Activated effector memory CD4-positive, alpha-beta T cell treated with anti-CD3 and anti-CD28 coated beads, Interleukin-2, amount 50 U/mL, for 16 hours (primary cell): ENCODE results near the gene HOXB7.

Source experiments
- DNase-seq: peaks from one replicate; pipeline ENCODE4 v3.0.0-alpha.2; 2020

HOXB7 gene

DNA sequence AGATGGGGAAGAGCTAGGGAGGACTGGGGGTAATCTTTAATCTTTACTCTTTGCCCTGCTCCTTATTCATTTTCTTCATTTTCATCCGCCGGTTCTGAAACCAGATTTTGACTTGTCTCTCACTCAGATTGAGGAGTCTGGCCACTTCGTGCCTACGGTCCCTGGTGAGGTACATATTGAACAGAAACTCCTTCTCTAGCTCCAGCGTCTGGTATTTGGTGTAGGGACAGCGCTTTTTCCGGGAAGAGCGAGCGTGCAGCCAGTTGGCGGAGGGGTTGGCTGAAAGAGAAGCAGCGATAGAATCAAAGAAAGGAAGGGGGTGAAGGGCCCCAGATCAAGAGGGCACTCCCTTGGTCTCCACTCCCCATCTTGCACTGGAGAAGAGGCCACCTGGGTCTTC is 12.0 kb upstream of the HOXB7 start:
- no peak for DNase-seq

DNA sequence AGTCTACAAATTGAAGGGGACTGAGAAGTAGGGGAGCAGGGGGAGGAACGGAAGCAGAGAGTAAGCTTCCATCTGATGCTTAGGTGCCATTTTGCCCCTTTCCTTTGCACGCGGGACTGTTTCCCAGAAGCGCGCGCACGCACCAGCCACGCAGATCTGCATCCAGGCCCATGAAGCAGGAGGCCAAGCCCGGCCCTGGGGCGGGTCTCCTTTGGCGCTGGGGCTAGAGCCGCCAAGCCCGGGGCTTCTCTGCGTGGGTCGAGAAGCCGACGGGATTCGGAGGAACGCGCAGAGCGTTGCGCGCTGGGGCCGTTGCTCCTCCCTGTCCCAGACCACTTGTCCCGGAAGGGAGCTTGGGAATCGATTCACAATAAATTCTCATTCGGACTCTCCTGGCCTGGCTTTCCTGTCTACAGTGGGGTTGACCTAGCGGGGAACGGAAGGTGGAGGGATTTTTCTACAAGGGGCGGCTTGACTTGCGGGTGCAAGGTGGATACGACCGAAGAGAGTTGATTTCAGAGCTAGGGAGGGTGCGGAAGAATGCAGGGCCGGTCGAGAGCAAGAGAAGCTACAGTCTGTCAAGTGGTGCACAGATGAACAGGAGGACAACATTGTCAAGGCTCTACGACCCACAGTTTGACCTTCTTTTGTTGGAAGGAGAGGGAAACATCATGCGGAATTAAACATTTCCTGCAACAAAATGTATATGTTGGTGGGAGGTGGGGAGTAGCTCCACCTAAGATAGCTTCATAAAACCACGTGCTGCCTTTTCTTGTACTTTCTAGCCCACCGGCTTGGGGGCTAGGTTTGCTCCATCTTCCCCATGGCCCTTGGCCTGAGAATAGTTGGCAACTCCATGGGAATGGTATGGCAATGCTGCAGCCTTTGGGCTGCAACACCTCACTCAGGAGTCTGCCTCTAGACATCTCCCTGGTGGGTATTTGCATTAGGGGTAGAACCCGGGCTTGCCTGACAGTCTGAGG is 10.9 kb upstream of the HOXB7 start:
- DNase-seq: no peak

DNA sequence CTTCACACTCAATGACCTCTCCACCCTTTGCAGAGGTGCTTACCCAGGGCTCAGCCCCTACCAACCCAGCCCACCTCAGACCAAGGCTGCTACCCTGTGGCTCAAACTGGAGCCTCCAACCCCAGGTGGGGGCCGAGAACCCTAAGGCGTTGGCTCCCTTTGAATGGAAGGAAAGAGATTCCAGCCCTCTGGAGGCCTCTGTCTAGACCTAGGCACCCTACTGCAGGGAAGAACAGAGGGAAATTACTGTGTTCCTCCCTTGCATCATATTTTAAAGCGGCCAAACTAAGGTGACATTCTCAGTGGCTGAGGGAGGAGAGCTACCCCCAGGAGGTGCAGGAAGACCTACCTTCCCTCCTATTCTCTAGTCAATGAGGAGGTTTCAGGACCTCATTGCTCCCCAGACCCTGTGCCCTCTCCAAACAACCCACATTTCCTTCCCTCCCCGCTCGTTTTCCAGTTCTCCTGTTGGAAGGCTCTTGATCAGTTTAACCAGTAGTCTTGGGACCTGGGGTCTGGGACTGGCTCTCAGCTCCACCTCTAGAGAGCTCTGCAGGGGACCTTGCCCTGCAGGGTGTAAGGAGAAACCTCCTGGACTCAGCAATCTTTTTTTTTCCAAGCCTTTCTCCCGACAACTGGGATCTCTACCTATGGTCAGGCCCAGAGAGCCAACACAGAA is 9.8 kb upstream of the HOXB7 start:
- DNase-seq: no peak

DNA sequence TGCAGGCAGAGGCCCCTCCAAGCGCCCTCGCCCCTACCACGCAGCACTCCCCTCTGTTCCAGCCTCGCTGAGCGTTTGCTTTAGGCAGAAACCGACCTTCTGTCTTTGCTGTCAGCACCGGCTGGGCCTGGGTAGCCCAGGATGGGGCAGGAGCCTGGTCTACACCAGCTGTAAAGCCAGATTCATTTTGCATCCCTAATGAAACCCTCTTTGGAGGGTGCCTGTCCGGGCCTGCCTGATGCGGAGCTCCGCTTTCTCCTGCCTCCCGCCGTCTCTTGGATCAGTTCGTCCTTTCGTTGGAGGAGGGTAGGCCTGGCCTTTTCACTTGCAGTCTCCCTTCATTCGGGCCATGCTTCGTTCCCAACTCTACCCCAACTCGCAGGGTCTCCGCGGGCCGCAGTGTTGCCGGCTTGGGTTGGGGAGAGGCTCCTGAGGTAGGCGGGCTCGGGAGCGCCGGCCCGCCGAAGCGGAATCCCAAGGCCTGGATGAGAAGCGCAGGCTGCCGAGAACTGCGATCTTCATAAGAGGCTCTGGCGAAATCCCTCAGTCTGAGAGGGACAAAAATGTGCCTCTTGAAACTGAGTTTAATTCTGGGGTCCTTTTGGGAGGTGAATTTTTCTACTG is 9.1 kb upstream of the HOXB7 start:
- DNase-seq: no peak

DNA sequence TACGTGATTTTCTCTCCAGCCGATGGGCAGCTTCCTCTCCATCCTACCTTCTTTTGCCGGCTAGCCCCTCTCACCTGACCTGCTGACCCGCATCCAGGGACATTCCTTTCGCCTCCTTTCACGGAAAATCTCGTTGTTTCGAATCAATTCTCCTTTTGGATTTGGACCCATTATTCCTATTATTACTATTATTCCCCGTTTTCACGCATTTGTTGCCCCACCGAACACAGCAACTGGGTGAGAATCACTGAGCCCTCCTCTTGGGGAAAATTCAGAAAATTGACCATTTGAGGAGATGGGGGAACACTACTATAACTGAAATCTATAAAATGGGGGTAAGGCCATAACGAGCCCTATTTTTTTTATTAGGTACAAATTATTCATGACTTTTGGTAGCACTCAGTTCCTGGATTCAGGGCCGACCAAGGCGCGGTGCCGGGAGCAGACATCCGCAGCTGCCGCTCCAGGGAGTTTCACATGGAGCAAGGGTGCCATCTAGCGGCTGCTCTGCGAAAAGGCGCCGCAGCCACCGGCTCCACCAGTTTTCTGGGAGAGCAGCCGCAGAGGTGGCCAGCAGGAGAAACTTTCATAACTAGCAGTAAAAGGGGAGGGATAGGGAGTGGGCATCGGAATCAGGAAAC is 7.6 kb upstream of the HOXB7 start:
- DNase-seq: peak; percentile 94

DNA sequence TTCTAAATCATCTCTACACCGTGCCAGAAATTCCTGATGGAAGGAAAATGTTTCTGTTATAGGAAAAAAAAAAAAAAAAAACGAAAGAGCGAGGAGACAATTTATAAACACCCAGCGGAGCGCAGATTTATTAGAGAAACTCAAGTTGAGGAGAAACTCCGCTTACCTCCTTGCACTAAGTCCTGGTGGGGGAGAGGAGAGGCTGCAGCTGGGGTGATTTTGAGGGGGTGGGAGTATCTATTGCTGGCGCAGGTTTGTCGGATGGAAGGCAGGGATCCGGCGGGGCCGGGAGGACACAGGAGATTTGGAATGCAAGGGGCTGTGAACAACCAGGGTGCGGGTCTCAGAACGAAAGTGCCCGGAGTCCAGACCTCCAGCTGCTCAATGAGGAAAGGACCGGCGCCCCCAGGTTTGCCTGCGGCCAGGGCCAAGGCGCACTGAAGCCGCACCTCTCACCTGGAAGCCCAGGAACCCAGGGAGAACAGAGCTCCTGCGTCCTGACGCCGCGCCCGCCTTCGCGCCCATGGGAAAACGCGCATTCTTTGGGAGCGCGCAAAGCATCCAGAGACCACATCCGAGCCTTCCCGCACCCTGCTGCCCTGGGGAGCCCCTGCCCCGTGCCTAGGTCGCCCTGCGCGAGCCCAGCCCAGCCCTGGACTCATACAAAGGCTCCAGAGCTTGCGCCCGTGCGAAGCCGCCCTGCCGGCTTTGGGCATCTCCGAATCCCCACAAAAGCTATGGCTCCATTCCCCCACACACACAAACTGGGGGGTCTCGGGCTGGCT is 6.8 kb upstream of the HOXB7 start:
- no peak for DNase-seq

DNA sequence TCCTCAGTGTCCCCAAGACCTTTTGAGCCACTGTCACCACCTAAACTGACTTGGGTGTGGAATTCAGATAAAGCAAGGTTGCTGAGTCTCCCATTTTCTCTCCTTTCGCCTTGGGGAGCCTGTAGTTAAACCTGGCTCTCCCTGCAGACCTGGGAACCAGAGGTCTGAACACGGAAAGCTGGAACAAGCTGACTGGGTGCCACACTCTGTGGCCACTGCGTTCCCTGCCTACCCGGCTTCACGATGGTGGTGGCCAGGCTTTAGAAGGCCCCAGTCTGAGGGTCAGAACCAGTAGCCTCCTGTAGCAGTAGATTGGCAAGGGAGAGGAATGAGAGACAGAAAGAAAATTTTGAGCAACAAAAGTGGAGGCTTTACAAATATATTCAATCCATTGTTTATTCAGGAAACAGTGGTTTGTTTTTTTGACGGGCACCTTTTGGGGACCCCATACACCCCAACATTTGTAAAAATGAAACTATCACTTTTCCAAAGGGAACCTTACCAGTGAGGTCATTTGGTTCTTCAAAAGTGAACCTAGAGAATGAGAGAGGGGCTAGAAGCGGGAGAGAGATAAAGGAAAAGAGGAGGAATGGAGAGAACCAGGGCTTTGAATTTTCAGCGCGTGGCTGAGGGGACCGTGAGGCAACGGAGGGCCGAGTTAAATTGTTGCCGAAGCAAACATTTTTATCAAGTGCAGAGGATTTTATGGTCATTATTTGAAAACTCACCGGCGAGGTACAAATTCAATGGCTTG is 6.1 kb upstream of the HOXB7 start:
- DNase-seq: no peak

DNA sequence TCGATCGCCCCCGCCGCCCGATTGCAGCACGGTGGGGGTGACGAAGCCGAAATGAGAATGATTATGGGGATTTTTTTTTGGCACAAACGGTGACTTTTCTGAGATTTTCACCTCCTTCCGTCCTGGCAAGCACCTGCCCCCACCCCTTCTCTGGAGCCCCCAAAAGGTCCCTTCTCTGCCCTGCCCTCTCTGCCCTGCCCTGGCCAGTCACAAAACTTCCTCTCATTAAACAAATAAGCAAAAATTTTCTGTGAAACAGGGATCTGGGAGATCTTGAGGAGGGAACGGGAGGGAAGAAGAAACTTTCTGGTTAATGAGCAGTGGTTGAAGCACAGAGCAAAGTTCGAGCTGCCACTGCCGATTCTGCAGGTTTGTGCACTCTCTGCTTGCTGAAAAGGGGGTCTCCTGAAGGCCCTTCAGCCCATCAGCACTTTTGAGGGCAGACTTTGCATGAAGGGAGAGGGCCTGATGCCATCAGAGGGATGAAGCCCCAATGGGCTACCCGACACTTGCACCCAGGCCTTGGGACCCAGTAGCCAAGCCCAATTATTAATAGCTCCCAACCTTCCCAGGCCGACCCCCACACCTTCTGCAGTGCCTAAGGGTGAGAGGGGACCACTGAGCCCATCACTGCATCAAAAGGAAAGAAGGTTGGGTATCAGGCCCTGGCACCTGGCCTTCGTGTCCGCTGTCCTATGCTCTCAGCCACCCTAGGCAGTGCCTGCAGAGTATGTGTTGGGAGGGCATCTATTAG is 5.3 kb upstream of the HOXB7 start:
- DNase-seq: no peak

DNA sequence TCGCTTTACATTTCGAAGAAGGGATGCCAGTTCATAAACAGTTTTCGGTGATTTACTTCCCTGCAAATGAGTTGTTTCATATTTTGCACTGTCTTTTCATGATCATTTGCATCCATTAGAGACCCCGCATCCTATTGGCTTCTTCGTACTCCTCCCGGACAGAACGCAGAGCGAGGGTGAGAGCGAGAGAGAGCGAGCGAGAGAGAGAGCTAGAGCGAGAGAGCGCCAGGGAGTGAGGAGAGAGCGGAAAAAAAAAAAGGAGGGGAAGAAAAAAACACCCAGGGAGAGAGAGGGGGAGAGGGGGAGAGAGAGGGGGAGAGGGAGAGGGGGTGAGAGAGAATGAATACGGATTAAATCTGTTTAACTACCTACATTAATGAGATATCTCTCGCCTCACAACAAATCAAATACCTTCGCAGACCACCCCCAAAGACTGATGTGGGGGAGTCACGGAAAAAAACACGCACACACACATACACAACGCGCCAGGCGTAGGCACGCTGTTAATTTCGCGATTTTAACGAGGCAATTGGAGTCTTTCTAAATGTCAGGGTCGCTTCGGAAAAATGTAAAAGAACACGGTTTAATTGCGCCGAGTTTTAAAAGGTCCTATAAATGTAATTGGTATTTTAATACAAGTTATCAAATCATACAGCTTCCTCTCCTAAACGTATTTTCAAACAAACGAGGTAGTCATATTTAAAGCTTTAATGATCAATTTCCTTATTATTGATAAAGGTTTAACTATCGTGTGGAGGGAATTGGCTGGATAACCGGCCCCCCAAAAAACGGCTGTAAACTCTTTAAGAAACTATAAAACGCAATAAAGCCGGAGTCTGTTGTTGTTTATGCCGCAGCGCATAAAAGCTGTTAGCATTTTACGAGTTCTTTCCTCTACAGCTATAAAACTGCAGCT is 4.5 kb upstream of the HOXB7 start, which contains the start of gene HOXB8:
Gene HOXB8, minus strand, starts transcription at position 246 of the 916 bp plus-strand sequence. CDS start 588 bp downstream, outside the sequence.
- no peak for DNase-seq

DNA sequence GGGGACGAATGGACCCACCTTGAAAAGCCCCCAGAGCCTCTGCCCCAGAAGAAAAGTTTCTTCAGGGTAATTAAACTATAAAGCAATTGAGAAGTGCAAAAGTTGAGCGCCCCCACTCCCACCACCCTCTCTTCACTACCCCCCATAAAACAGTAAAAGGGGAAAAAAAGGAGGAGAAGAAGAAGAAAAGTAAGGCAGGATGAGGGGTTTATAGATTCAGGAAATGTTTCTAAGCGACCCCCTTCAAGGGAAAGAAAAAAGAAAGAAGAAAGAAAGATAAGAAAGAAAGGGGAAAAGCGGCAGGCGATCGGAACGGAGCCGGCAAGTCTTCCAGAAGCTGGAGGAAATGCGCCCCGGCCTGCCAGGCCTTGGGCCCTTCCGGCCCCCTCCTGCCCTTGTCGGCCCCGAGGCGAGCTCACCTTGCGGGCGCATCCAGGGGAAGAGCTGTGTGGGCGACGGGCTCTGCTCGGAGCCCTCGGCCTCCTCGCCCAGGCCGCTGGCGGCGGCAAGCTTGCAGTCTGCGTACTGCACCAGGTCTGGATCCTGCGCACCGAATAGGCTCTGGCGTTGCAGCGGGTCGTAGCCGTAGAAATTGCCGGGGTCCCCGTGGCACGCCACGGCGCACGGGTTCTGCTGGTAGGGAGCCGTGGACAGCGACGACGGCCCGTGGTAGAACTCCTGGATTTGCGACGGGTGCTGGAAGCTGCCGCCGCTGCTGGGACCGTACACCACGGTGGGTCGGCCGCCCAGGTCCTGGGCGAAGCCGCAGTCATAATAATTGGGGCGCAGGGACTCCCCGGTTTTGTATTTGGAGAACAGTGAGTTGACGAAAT is 3.3 kb upstream of the HOXB7 start:
- peak; percentile 73 for DNase-seq

DNA sequence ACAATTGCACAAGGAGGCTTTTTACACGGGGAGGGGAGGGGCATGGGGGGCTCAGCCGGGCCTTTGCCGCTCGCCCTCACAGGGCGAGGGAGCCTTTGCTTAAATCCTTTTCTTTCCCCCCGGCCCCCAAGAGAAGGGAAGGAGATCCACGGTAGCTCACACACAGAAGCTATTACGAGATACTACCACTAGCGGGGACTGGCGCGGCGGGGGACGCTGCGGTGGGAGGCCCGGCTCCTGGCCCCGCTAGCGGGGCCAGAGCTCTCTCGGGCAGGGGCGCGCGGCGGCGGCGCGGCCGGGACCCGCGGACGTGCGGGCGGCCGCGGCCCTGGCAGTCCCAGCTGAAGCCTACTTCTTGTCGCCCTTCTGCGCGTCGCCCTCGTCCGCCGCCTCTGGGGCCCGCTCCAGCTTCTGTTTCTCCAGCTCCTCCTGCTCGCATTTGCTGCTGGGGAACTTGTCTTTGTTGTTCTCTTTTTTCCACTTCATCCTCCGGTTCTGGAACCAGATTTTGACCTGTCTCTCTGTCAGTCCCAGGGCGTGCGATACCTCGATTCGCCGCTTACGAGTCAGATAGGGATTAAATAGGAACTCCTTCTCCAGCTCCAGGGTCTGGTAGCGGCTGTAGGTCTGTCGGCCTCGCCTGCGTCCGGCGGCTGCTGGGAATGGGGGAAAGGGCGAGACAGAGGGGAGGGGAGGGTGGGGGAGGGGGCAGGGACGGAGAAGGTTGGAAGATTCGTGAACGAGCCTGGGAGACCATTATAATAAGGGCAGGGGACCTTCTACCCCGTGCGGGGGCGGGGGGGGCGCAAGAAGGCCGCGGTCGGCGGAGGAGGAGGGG is 2.3 kb upstream of the HOXB7 start:
- DNase-seq: peak; percentile 82

DNA sequence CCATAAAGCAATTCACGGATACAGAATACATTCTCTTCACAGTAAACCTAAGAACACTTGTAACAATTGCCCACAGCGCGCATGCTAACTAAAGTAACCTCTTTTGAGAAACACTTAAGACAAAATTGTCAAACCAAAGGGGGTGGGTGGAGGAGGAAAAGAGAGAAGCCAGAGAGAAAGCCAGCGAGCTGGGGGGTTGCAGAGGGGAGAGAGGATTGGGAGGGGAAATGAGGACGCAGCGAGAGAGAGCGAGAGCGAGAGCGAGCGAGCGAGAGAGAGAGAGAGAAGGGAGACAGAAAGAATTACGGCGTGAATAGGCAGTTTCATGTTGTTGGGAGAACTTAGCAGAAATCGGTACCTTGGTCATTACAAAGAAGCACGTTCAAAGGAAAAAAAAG is 1.6 kb upstream of the HOXB7 start:
- no peak for DNase-seq

DNA sequence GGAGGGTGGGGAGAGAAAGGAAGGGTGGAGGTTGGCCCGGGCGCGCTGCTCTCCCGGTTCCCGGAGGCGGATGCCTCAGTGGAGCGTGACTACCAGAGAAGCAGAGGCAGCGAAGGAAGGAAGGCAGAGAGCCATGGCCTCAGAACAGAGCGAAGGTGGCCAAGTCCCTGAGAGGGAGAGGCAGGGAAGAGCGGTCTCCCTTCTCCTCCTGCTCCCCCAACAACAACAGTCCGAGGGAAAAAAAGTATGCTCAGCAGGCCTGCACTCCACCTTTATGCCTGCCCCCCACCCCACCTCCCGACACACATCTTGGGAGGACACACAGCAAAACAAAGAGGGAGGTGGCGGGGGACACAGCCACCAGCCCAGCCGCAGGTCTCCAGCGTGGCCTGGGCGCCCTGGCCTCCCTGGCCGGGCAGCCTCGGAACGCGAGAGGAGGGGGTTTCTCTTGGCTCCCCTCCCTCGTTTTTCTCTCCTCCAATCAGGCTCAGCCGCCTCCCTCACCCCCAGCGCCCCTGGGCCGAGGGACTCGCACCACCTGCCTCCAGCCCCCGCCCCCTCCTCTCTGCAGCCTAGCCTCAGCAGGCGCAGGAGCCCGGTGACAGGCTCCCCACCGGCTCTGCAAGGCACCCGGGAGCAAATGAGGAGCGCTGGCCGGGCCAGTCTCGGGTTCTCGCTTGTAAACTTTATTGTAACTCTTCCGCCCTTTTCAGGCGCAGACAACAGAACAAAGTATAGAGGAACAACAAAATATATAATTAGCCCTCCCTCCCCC is 1.1 kb upstream of the HOXB7 start:
- DNase-seq: no peak

DNA sequence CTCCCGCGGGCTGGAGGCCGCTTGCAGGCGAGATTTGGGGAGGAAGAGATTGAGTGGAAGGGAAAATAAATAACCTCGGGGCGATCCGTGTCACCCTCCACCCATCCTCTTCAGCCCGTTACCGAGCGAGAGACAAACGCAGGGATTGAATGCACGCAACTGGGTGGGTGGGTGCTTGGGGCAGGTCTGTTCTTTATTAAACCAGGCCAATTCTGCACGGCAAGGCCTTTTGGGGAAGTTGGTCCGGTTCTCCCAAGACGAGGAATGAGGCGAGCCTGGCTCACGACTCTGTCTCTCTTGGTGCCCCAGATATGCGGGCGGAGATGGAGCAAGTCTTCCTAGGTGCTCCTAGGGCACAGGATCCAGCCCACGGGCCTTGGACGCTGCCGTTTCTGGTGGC is 396 bp upstream of the HOXB7 start:
- no peak for DNase-seq

DNA sequence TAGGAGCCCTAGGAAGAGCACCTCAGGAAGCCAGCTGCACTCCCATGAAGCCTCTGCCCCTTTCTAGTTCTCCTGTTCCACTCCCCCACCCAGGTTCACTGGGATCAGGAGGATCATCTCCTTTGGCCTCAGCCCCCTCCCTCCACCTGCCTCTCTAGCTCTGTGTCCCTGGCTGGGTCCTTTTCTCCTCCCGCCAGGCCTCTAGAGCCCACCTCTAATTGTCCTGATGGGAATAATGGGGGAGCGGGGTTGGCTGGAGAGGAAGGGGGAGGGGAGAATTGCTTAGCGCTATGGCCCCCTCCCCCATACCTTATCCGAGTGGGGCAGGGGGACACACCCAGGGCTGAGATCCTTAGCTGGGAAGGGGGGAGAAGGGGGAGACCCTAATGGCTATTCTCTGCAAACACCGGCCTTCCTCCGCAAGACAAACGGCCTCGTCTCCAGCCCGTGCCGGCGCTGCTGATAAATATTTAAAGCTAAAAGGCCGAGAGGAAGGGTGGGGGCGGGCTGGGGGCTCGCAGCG is 997 bp downstream of the HOXB7 start:
- no peak for DNase-seq

DNA sequence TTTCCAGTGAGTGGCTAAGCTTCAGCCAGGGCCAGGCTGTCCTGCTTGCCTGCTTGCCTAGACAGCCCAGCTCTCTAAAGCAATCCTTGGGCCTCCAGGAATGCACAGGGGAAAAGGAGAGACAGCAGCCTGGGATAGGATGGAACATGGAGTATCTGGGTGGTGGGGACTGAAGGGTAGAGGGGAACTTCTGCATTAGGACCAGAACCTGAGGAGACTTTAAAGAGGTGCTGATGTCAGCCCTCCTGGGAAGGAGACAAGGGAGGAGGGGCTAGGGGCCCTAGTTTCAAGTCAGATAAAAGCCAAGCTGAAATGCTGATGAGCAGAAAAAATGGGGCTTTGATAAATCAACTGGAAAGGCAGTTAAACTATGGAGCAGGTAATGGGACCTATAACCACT is 1.8 kb downstream of the HOXB7 start:
- no peak for DNase-seq

DNA sequence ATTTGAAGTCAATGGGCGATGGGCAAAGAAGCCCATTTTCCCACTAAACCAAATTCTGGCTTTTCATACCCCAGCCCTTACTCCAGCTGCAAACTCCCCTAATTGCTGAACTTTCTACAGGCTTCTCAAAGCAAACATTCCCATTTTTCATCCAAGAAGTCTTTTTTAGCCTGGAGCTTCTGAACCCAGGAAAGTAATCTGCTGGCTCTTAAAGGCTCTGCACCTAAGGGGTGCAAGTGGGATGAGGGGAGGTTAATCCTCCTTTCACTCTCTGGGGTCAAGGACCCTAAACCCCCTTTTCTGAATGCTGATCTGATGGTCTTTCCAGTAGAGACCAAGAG is 2.4 kb downstream of the HOXB7 start:
- no peak for DNase-seq
